Right lobe of liver (tissue), 4 donors: ENCODE data around the gene GPR84.

Source experiments
- CTCF ChIP-seq, 4 donors: fragments of 200-600 bp in 3 of 4; fragments of 450-650 bp in 1 of 4; IDR thresholded peaks; one replicate each; pipeline versions ENCODE4 v1.5.1 to v1.8.0; 2016 to 2022; ENCODE audit warnings: antibody characterized with exemption in 4 of 4, mild to moderate bottlenecking in 2 of 4
- POLR2A ChIP-seq: fragments of 450-650 bp; IDR thresholded peaks from one replicate; pipeline ENCODE4 v1.6.1; 2017; ENCODE audit warnings: antibody characterized with exemption, mild to moderate bottlenecking
- donor health status: DM: no; HTN: no; CAD: no.
- donor health status: DM: no; HTN: no; CAD: no.
- donor health status: DM: no; HTN: yes; CAD: no.

- TF ChIP-seq CTCF (IDR thresholded peaks at IDR 0.05) (no peak), POLR2A (no peak)
Observed at GRCh38 chr12:54359762-54360351, 4.4 kb downstream of the GPR84 start.
